ENCODE results near the gene GRIA3. TPM values are rescaled to one million over a fixed set of nuclear protein-coding genes. Genes with fewer than 3 reads are reported as not detected.

GRIA3 gene
- total RNA-seq, 1 experiment from 2014 or later, result not detected

- Histone ChIP-seq H3K79me2 (ENCODE audit: insufficient read depth, low read length) (no peaks in the 10 kb centered on the region), H3K36me3 (ENCODE audit: control insufficient read depth in 1 of 2, insufficient read depth in 2 of 2, low read length in 2 of 2) (no peaks in the 10 kb centered on the region), H4K20me1 (ENCODE audit: insufficient read depth) (no peaks in the 10 kb centered on the region), H2AFZ (ENCODE audit: low read depth, low read length, poor library complexity, severe bottlenecking) (no peak overlapping the region), H3K4me2 (ENCODE audit: low read length) (no peak overlapping the region), H3K4me1 (ENCODE audit: control insufficient read depth in 1 of 2, insufficient read depth in 2 of 2, low read length in 2 of 2) (no peaks in the 10 kb centered on the region), H3K4me3 (replicated peaks in 1 of 2; ENCODE audit: low read depth in 1 of 2, low read length in 2 of 2) (no peak overlapping the region), H3K9ac (ENCODE audit: low read length) (no peak overlapping the region), H3K9me3 (ENCODE audit: control insufficient read depth in 1 of 2, insufficient read depth in 1 of 2, low read depth in 1 of 2, low read length in 2 of 2) (no peaks in the 10 kb centered on the region), H3K9me2 (ENCODE audit: insufficient read depth) (no peaks in the 10 kb centered on the region), H3K27ac (ENCODE audit: low read depth, low read length) (no peak overlapping the region), H3K27me3 (ENCODE audit: insufficient read depth, low read length) (no peaks in the 10 kb centered on the region)
- ChIA-PET POLR2A (no interaction called here), CTCF (no interaction called here), RAD21 (ENCODE audit: low non-redundant PET in 1 of 2, low total read pairs in 2 of 2, uncharacterized antibody in 2 of 2, unreplicated experiment in 2 of 2) (no interaction called here)
- DNase-seq (ENCODE audit: low read depth, low spot score) (no peak), ATAC-seq (no peak)
- no TSS peak for BruUV-seq (replicated peaks)
- intact Hi-C loops (cut with micrococcal nuclease), result no loop called here
- no peak for TF ChIP-seq CTCF (IDR thresholded peaks at IDR 0.05 in 2 of 3, conservative IDR thresholded peaks at IDR 0.05 in 1 of 3; ENCODE audit: borderline replicate concordance in 1 of 3, insufficient read depth in 1 of 3, low read depth in 2 of 3, low read length in 2 of 3)
- TF ChIP-seq ZBTB33 (IDR thresholded peaks at IDR 0.05; ENCODE audit: extremely low read depth, insufficient replicate concordance, low read length), result no peak
- no peak for TF ChIP-seq ELF1 (IDR thresholded peaks at IDR 0.05; ENCODE audit: borderline replicate concordance, low read depth)
- TF ChIP-seq POLR2A (IDR thresholded peaks at IDR 0.05; ENCODE audit: borderline replicate concordance, extremely low read depth, insufficient read depth, insufficient read length), result no peak
- no peak for TF ChIP-seq YY1 (IDR thresholded peaks at IDR 0.05; ENCODE audit: extremely low read depth, insufficient replicate concordance, low read depth, low read length)
- TF ChIP-seq TCF7L2 (IDR thresholded peaks at IDR 0.05; ENCODE audit: borderline replicate concordance, extremely low read depth, insufficient read depth, insufficient read length), result no peak
- no peak for TF ChIP-seq EZH2 (IDR thresholded peaks at IDR 0.05)
- TF ChIP-seq ZFX (IDR thresholded peaks at IDR 0.05), result no peak
- TF ChIP-seq MAX (IDR thresholded peaks at IDR 0.05), result no peak
- TF ChIP-seq ZNF274 (IDR thresholded peaks at IDR 0.05; ENCODE audit: low read depth, low read length), result no peak
- TF ChIP-seq EZH2phosphoT487 (IDR thresholded peaks at IDR 0.05; ENCODE audit: borderline replicate concordance), result no peak
- TF ChIP-seq SIN3A (IDR thresholded peaks at IDR 0.05; ENCODE audit: low read depth), result no peak
- no peak for TF ChIP-seq SP1 (IDR thresholded peaks at IDR 0.05; ENCODE audit: low read depth)
- no peak for TF ChIP-seq CEBPB (IDR thresholded peaks at IDR 0.05; ENCODE audit: low read depth)
- TF ChIP-seq RAD21 (IDR thresholded peaks at IDR 0.05; ENCODE audit: low read depth), result no peak
- no peak for TF ChIP-seq EGR1 (IDR thresholded peaks at IDR 0.05; ENCODE audit: low read depth)
- no peak for TF ChIP-seq SRF (IDR thresholded peaks at IDR 0.05; ENCODE audit: low read depth)
These were observed 83.1 kb downstream of the GRIA3 start for GRCh38 chrX:123267220-123267619.
